H1 (cell line): Measurements from ENCODE around the gene SAMD14.

Source experiments
- CTCF ChIP-seq, 3 experiments: IDR thresholded peaks; 1 replicate in 2 of 3; 2 replicates in 1 of 3; pipeline versions ENCODE4 v1.5.1 to v1.6.1; 2011; ENCODE audit warnings: low read length in 3 of 3, mild to moderate bottlenecking in 3 of 3, inconsistent platforms in 2 of 3, low read depth in 1 of 3, moderate library complexity in 1 of 3; ENCODE audit not compliant: insufficient read depth in 1 of 3; ENCODE audit errors: control extremely low read depth in 1 of 3
- EP300 ChIP-seq, 2 experiments: IDR thresholded peaks; 1 replicate in 1 of 2; 2 replicates in 1 of 2; pipeline ENCODE4 v1.6.1; 2011 to 2012; ENCODE audit warnings: low read depth in 2 of 2, low read length in 2 of 2, mild to moderate bottlenecking in 2 of 2, borderline replicate concordance in 1 of 2, inconsistent platforms in 1 of 2, moderate library complexity in 1 of 2
- HDAC2 ChIP-seq, 2 experiments: fragments of 300-600 bp in 1 of 2; sonication (generic) in 1 of 2; IDR thresholded peaks; 2 replicates each; pipeline ENCODE4 v1.6.1; 2011 to 2012; ENCODE audit warnings: low read depth in 2 of 2, low read length in 2 of 2, mild to moderate bottlenecking in 2 of 2, moderate library complexity in 2 of 2, borderline replicate concordance in 1 of 2, inconsistent platforms in 1 of 2
- MAX ChIP-seq: IDR thresholded peaks from 2 replicates; pipeline ENCODE4 v1.6.1; 2012; ENCODE audit warnings: inconsistent platforms
- POLR2AphosphoS5 ChIP-seq: IDR thresholded peaks from 2 replicates; pipeline ENCODE4 v1.6.1; 2011; ENCODE audit warnings: low read depth, low read length

- no peak for TF ChIP-seq EP300 (IDR thresholded peaks at IDR 0.05; ENCODE audit: borderline replicate concordance in 1 of 2, low read depth in 2 of 2, low read length in 2 of 2)
- no peak for TF ChIP-seq CTCF (IDR thresholded peaks at IDR 0.05; ENCODE audit: control extremely low read depth in 1 of 3, insufficient read depth in 1 of 3, low read depth in 1 of 3, low read length in 3 of 3)
- TF ChIP-seq POLR2AphosphoS5: no peak
- TF ChIP-seq HDAC2 (IDR thresholded peaks at IDR 0.05; ENCODE audit: borderline replicate concordance in 1 of 2, low read depth in 2 of 2, low read length in 2 of 2): no peak
- TF ChIP-seq MAX: no peak
These were observed 7.1 kb upstream of the SAMD14 start for GRCh38 chr17:50137042-50137441.
